Measurements from ENCODE around the gene NOTCH2.

GRCh38 chr1:119891386-119891785 lies 178.1 kb downstream of the NOTCH2 start:
- TF ChIP-seq CTCF (IDR thresholded peaks at IDR 0.05; ENCODE audit: low read depth, low read length), result no peak
- TF ChIP-seq MYC (IDR thresholded peaks at IDR 0.05; ENCODE audit: low read depth, low read length), result no peak
- no peak for TF ChIP-seq POLR2A (IDR thresholded peaks at IDR 0.05; ENCODE audit: extremely low read depth, insufficient read length)
- TF ChIP-seq, protein P1, sequence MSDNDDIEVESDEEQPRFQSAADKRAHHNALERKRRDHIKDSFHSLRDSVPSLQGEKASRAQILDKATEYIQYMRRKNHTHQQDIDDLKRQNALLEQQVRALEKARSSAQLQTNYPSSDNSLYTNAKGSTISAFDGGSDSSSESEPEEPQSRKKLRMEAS (IDR thresholded peaks at IDR 0.05; ENCODE audit: low read depth, low read length), result no peak
